Myocyte (in vitro differentiated cells): Measurements from ENCODE around the gene SARNP. TPM values are rescaled to one million over a fixed set of nuclear protein-coding genes. Genes with fewer than 3 reads are reported as not detected.
"Not testable (repeated sequence)": the region's sequence is repeated elsewhere in the genome, so short reads cannot be mapped to it uniquely, and the experiment has no call there.

Experiments
- DNase-seq: peaks from one replicate; pipeline ENCODE4 v3.0.0-alpha.2; 2012; ENCODE audit warnings: low read depth
- polyA plus RNA-seq: library from polyadenylated mRNA; unstranded; fragments of >200 nt; gene quantifications from one replicate; pipeline ENCODE4 v1.2.1, GENCODE V29; 2012; ENCODE audit warnings: missing spikeins
- total RNA-seq: library from RNA; depleted of rRNA; stranded (reverse); fragments of >200 nt; gene quantifications from 2 replicates; pipeline ENCODE4 v1.2.3, GENCODE V29; 2014

Gene SARNP
- 71.5 and 75.3 TPM in 2 replicates for total RNA-seq
- polyA plus RNA-seq, result 59.0 TPM

GRCh38 chr12:55817345-55818139 lies at the start of gene SARNP, which contains the start of gene ORMDL2:
Gene SARNP, minus strand, starts transcription at chr12:55817724. Its CDS starts 23 bp downstream, at chr12:55817701.
Gene ORMDL2, plus strand, starts transcription at chr12:55818041. Its CDS starts 959 bp downstream, at chr12:55819000.
- DNase-seq, result peak; percentile 100

DNA sequence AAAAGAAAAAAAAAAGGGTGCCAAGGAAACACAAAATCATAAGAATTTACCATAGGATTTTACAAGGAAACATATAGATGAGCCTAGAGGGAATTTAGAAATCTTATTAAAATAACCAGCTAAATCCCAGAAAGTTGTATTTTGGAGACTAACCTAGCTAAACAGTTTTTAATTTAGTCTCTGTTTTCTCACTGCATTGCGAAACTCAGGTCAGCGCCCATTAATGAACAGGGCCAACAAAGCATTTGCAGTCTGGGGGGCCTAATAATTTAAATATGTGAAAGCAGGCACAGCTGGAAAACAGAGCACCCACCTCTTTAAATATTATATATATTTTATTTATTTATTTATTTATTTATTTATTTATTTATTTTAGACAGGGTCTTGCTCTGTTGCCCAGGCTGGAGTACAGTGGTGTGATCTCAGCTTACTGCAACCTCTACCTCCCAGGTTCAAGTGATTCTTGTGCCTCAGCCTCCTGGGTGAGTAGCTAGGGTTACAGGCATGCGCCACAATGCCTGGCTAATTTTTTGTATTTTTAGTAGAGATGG lies 49.0 kb upstream of the SARNP start:
- DNase-seq, result not testable (repeated sequence)

DNA sequence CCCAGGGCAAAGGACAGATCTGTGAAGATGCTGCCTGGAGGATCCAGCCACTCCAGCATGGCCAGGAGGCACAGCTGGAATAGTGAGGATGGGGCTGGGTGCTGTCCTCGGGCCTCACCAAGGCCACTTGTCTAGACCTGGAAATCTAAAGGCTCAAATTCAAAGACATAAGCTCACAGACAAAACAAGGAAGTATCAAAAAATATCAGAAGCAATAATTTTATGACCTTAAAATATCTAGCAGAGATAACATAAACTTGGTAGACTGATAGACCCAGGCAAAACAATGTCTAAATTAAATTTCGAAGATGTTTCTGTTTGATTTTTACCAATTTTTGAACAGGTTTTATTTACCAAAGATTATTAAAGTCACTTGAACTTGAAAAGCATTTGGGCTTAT lies 47.8 kb upstream of the SARNP start:
- no peak for DNase-seq

DNA sequence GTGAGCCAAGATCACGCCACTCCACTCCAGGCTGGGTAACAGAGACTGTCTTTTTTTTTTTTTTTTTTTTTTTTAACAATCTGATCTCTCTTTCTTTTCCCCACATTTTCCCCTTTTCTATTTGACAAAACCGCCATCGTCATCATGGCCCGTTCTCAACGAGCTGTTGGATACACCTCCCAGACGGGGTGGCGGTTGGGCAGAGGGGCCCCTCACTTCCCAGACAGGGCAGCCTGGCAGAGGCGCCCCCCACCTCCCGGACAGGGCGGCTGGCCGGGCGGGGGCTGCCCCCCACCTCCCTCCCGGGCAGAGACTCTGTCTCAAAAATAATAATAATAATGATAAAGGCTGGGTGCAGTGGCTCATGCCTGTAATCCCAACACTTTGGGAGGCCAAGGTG lies 45.4 kb upstream of the SARNP start:
- DNase-seq, result not testable (repeated sequence)

GRCh38 chr12:55862286-55862685 lies 44.8 kb upstream of the SARNP start:
- peak; percentile 49 for DNase-seq

- DNase-seq, result no peak
Measured at GRCh38 chr12:55861871-55862270, 44.3 kb upstream of the SARNP start.

GRCh38 chr12:55861396-55861795 lies 43.9 kb upstream of the SARNP start:
- no peak for DNase-seq

- no peak for DNase-seq
Measured at GRCh38 chr12:55852740-55853139, 35.2 kb upstream of the SARNP start.

GRCh38 chr12:55850893-55851292 lies 33.4 kb upstream of the SARNP start:
- DNase-seq, result no peak

GRCh38 chr12:55850401-55850800 lies 32.9 kb upstream of the SARNP start:
- DNase-seq, result no peak

DNA sequence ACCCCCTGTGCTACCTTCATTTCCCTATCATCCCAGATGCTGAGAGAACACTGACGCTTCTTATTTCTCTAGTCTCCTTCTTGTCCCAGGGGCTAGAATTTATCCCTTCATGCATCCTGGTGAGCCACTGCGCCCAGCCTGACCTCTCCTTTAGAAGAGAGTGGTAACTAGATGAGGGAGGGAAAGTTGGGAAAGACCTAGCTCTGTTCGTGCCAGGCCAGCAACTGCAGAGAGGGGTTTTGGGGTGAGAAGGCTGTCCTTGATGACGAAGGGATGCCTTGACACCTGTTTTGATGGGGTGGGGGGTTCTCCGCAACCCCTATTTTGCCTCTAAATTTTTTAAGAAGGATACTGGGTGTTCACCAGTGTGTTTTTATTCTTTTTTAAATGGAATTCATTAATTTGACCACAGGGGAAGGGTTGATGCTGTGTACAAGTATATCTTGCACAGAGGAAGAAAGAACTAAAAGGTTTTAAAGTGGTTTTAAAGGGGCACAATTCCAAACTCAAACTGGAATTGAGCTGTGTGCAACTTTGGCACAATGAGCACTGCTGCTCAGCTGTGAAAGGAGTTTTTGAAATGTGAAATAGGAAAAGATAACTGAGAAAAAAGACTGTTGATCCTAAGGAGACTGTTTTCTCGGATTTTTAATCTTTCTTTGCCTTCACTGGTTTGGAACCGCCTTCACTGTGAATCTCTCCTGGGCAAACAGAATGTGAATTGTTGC lies 32.3 kb upstream of the SARNP start:
- DNase-seq, result no peak

- DNase-seq, result peak; percentile 90
Measured at GRCh38 chr12:55847603-55848291, 30.2 kb upstream of the SARNP start.

GRCh38 chr12:55847033-55847432 lies 29.5 kb upstream of the SARNP start:
- peak; percentile 51 for DNase-seq

GRCh38 chr12:55845785-55846496 lies 28.4 kb upstream of the SARNP start:
- DNase-seq, result no peak

GRCh38 chr12:55845361-55845760 lies 27.8 kb upstream of the SARNP start:
- DNase-seq, result no peak

GRCh38 chr12:55844961-55845360 lies 27.4 kb upstream of the SARNP start:
- DNase-seq, result no peak

DNA sequence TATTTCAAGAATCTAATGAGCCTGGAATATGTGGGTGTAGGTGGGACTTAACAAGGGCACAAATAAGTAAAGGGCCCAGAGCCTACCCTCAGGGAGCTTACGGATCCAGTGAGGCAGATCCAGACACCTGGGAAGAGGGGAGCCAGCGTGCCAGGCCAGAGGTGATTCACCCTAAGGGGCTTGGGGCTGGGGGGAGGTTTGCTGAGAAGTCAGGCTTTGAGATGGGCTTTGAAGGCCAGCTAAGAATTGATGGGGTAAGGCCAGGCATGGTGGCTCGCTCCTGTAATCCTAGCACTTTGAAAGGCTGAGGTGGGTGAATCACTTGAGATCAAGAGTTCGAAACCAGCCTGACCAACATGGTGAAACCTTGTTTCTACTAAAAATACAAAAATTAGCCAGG lies 25.9 kb upstream of the SARNP start:
- DNase-seq, result no peak

DNA sequence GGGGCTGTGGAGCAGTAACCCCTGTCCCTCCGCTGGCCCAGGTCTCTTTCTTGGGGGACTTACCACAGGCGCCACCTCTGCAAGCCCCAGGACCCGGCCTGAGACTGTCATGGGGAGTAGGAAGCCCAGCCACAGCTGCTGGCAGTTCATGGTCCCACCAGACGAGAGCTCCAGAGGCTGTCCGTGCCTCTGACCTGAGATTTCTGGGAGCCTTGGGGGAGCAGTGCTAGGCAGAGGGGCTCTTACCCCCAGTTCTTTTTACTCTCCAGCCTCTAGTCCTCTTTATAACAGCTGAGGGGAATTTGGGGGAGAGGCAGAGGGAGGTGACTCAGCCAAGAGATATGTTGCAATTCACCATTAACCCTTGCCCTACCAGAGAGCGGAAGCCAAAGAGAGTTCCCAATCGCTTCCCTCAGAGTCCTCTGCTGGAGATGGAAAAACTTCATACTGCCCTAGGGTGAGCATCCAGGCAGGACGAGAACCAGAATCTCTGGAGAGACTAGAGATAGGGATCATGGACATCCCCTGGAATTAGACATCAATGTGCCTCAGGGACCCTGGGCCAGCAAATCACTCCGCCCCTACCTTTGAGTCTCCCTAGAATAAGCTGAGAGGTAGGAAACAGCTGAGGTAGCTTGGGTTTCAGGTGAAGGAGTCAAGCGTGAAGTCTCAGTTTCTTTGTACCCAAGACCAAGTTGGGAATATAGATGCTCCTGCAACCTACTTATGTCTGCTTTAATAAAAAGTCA lies 25.3 kb upstream of the SARNP start, which contains the start of gene MMP19:
Gene MMP19 (minus strand): TSS at position 256 of the 749 bp plus-strand sequence. CDS start 106 bp downstream, at position 150.
- peak; percentile 79 for DNase-seq

DNA sequence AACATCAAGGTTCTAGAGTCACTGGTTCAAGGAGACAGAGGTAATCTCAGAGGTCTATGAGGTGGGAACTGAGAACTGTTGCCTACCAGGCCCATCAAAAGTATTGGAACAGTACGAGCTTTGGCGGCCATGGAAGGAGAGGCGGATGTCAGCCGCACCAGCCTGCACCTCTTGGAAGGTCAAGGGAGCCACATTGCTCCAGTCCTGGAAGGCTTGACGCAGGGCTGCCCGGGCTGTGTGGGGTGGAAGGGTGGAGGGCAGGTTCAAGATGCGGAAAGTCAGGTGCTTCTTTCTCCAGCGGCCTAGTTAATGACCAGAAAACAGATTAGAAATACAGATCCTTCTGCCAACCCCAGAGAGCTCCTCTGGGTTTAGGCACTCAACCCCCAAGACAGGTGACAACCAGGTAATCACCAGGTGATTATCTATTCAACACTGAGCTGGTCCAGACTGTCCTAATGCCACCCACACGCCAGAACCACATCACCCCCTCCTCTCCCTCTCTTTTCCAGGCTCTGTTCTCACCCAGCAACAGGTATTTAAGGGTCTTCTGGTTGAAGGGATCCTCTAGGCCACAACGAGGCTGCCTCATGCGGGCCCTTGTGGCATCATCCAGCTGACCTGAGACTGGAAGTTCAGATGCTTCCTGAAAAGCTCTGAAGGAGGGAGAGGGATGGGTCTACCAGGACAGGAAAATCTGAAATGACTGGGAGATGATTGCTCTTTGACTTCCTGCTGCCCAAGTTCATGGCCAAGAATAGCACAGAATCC lies 23.2 kb upstream of the SARNP start:
- no peak for DNase-seq
